NK-92 (cell line): ENCODE data around the gene PLXNB2.

Experiments
- DNase-seq: peaks from one replicate; lab custom pipeline; 2025; ENCODE audit not compliant: unreplicated experiment; lab: John Stamatoyannopoulos, UW

Gene PLXNB2

GRCh38 chr22:50253046-50253915, 54.2 kb downstream of the PLXNB2 start:
- DNase-seq = no peak

- DNase-seq = no peak
Measured at GRCh38 chr22:50252082-50253045, 55.1 kb downstream of the PLXNB2 start.

GRCh38 chr22:50251477-50252081, 55.9 kb downstream of the PLXNB2 start:
- DNase-seq = no peak

- no peak for DNase-seq
Measured at GRCh38 chr22:50250555-50251476, 56.6 kb downstream of the PLXNB2 start, which contains the start of gene HDAC10. Gene HDAC10 (minus strand): TSS chr22:50251265. CDS start chr22:50251032, 233 bp downstream.

GRCh38 chr22:50250249-50250554, 57.2 kb downstream of the PLXNB2 start:
- DNase-seq = no peak

GRCh38 chr22:50249341-50250248, 57.9 kb downstream of the PLXNB2 start:
- DNase-seq = no peak

- no peak for DNase-seq
Measured at GRCh38 chr22:50248196-50249081, 59.0 kb downstream of the PLXNB2 start.

GRCh38 chr22:50247748-50248147, 59.7 kb downstream of the PLXNB2 start:
- DNase-seq = no peak

- no peak for DNase-seq
Measured at GRCh38 chr22:50246242-50247175, 60.9 kb downstream of the PLXNB2 start.

- no peak for DNase-seq
Measured at GRCh38 chr22:50245214-50246072, 62.0 kb downstream of the PLXNB2 start.

GRCh38 chr22:50244420-50245213, 62.8 kb downstream of the PLXNB2 start, which contains the start of gene TUBGCP6:
Gene TUBGCP6 (minus strand): TSS chr22:50245023. CDS start chr22:50244459, 564 bp downstream.
- peak; percentile 22 for DNase-seq

- DNase-seq = no peak
Measured at GRCh38 chr22:50243685-50244419, 63.6 kb downstream of the PLXNB2 start.

- DNase-seq = no peak
Measured at GRCh38 chr22:50242406-50242949, 65.0 kb downstream of the PLXNB2 start.

- DNase-seq = no peak
Measured at GRCh38 chr22:50238755-50239154, 68.7 kb downstream of the PLXNB2 start.
